ENCODE measurements around the gene FER.

GRCh38 chr5:109180668-109181067, 433.0 kb downstream of the FER start:
- TF ChIP-seq, protein P1, sequence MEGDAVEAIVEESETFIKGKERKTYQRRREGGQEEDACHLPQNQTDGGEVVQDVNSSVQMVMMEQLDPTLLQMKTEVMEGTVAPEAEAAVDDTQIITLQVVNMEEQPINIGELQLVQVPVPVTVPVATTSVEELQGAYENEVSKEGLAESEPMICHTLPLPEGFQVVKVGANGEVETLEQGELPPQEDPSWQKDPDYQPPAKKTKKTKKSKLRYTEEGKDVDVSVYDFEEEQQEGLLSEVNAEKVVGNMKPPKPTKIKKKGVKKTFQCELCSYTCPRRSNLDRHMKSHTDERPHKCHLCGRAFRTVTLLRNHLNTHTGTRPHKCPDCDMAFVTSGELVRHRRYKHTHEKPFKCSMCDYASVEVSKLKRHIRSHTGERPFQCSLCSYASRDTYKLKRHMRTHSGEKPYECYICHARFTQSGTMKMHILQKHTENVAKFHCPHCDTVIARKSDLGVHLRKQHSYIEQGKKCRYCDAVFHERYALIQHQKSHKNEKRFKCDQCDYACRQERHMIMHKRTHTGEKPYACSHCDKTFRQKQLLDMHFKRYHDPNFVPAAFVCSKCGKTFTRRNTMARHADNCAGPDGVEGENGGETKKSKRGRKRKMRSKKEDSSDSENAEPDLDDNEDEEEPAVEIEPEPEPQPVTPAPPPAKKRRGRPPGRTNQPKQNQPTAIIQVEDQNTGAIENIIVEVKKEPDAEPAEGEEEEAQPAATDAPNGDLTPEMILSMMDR (IDR thresholded peaks at IDR 0.05) = no peak
- TF ChIP-seq EP300 (IDR thresholded peaks at IDR 0.05) (no peak), POLR2AphosphoS5 (IDR thresholded peaks at IDR 0.05) (no peak)
